ENCODE measurements around the gene LPCAT3. TPM values are rescaled to one million over a fixed set of nuclear protein-coding genes. Genes with fewer than 3 reads are reported as not detected.

The LPCAT3 gene
- total and polyA plus RNA-seq, 11 donors: 19.9 to 66.3 (median 43.4) TPM

GRCh38 chr12:7009512-7009911 lies 8.8 kb downstream of the LPCAT3 start:
- intact Hi-C loops (cut with DNase I): no loop called here
- no peak for TF ChIP-seq CTCF (IDR thresholded peaks at IDR 0.05)
- TF ChIP-seq POLR2A (IDR thresholded peaks at IDR 0.05): no peak
- H3K9me3 ChIP-seq: no peaks in the 10 kb centered on the region
- peaks cover 0 to 69% (median 13%) of the 10 kb centered on the region in 9 donors for H3K36me3 ChIP-seq
- H3K4me1 ChIP-seq: peaks cover 0 to 49% (median 8%) of the 10 kb centered on the region in 12 donors
- H3K27ac ChIP-seq: no peak overlapping the region
- H3K4me3 ChIP-seq: no peak overlapping the region
- no peaks in the 10 kb centered on the region for H3K27me3 ChIP-seq
- no peak for ATAC-seq
- DNase-seq: no peak

GRCh38 chr12:7008864-7009263 lies 9.4 kb downstream of the LPCAT3 start:
- H3K27me3 ChIP-seq: no peaks in the 10 kb centered on the region
- no peak for DNase-seq
- WGBS, 4 donors: 84 to 96% (median 92%) methylated on average over 2 of the region's 2 CpGs
- peaks cover 0 to 56% (median 8%) of the 10 kb centered on the region in 12 donors for H3K4me1 ChIP-seq
- no peaks in the 10 kb centered on the region for H3K9me3 ChIP-seq
- TF ChIP-seq CTCF (IDR thresholded peaks at IDR 0.05) (no peak), POLR2A (IDR thresholded peaks at IDR 0.05) (no peak)
- no peak for ATAC-seq
- no peak overlapping the region for H3K4me3 ChIP-seq
- intact Hi-C loops (cut with DNase I): no loop called here
- peaks cover 0 to 64% (median 13%) of the 10 kb centered on the region in 9 donors for H3K36me3 ChIP-seq
- H3K27ac ChIP-seq: no peak overlapping the region

- H3K4me1 ChIP-seq: peaks cover 0 to 65% (median 9%) of the 10 kb centered on the region in 12 donors
- H3K27me3 ChIP-seq: no peaks in the 10 kb centered on the region
- intact Hi-C loops (cut with DNase I): no loop called here
- H3K27ac ChIP-seq: peak overlapping the region in 1 of 12 donors; percentile 53
- H3K9me3 ChIP-seq: no peaks in the 10 kb centered on the region
- 82 to 94% (median 88%) methylated on average over 3 of the region's 3 CpGs for WGBS, 4 donors
- no peak overlapping the region for H3K4me3 ChIP-seq
- ATAC-seq (no peak), DNase-seq (no peak)
- H3K36me3 ChIP-seq: peaks cover 0 to 46% (median 13%) of the 10 kb centered on the region in 9 donors
- TF ChIP-seq POLR2A (IDR thresholded peaks at IDR 0.05): no peak
- TF ChIP-seq CTCF (IDR thresholded peaks at IDR 0.05): no peak
These were observed 11.6 kb downstream of the LPCAT3 start for GRCh38 chr12:7006639-7007038.

GRCh38 chr12:7005311-7005710 lies 13.0 kb downstream of the LPCAT3 start:
- Histone ChIP-seq H3K27ac (peak overlapping the region in 1 of 12 donors; percentile 53), H3K27me3 (no peaks in the 10 kb centered on the region), H3K4me3 (no peak overlapping the region), H3K9me3 (no peaks in the 10 kb centered on the region), H3K4me1 (peaks cover 0 to 68% (median 9%) of the 10 kb centered on the region in 12 donors), H3K36me3 (peaks cover 0 to 35% (median 13%) of the 10 kb centered on the region in 9 donors)
- intact Hi-C loops (cut with DNase I): no loop called here
- TF ChIP-seq POLR2A (IDR thresholded peaks at IDR 0.05) (no peak), CTCF (IDR thresholded peaks at IDR 0.05) (no peak)
- ATAC-seq: peak in 1 of 4 donors; percentile 22
- no peak for DNase-seq
- 89 to 91% (median 90%) methylated on average over 2 of the region's 2 CpGs for WGBS, 4 donors
